ENCODE data around the gene GPS1.

Gene GPS1

DNA sequence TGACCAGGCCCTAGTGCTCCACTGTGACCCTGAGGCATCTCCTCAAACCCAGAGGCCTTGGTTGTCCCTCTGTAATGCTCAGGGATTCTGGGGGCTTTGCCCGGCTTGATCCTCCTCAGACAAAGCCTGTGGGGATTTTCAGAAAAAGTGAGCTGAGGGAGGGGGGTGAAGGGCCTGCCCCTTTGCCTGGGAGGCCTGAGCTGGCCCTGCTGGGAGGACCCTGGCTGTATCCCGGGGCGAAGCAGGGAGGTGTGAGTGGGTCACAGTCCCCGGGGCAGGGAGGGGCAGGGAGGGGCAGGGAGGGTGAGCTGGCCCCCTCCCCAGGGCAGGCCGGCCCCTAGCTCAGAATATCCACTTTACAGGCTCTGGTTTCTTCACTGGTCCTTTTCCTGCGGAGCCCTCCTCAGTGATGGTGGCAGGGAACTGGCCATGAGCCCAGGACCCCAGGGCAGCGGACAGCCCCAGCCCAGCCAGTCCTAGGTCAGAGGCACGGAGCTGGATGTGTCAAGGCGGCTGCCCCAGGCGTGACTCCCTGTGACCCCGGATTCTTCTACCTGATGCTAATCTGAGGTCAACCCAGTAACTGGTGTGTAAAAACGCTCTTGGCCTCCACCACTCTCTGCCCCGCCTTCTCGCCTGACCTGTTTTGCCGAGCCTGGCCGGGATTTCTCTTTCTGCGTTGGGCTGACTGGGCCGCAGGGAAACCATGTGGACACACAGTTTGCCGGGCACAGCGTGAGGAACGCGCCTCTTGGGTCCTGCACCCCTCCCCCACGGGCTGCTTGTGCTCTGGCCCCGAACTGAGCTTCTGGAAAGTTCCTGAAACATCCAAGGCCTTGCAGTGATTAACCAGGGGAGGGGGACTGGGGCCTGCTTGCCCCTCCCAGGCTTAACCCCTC lies 52.1 kb downstream of the GPS1 start:
- DNase-seq, result no peak
- H3K9me3 ChIP-seq (ENCODE audit: control extremely low read depth in 1 of 5, control insufficient read depth in 4 of 5, insufficient read depth in 2 of 5, low read depth in 1 of 5, low read length in 4 of 5), result no peaks in the 10 kb centered on the region
- no peak overlapping the region for H3K27ac ChIP-seq (ENCODE audit: insufficient read depth in 1 of 2, low read depth in 1 of 2, low read length in 2 of 2, poor library complexity in 1 of 2, severe bottlenecking in 2 of 2)
- H3K27me3 ChIP-seq (replicated peaks in 2 of 5; ENCODE audit: control insufficient read depth in 4 of 5, insufficient read depth in 5 of 5, low read length in 4 of 5), result no peaks in the 10 kb centered on the region
- POLR2A ChIA-PET, result no interaction called here
- H3K36me3 ChIP-seq (ENCODE audit: control insufficient read depth in 4 of 4, insufficient read depth in 4 of 4, low read length in 3 of 4), result peaks cover 0 to 17% (median 5%) of the 10 kb centered on the region in 4 experiments
- CTCF ChIA-PET, result interaction anchor here (1.7 to 3.9 kb wide), 2 partner anchors 68 to 74 kb away, joined by 4 to 14 read pairs; no protein-coding TSS in a partner anchor
- H3K4me1 ChIP-seq (ENCODE audit: control extremely low read depth in 1 of 4, control insufficient read depth in 4 of 4, insufficient read depth in 4 of 4, low read length in 3 of 4), result peaks cover 0 to 51% (median 32%) of the 10 kb centered on the region in 4 experiments
- WGBS (ENCODE audit: insufficient coverage), result 96% methylated on average over 20 of the region's 24 CpGs
- H3K4me3 ChIP-seq (ENCODE audit: control insufficient read depth in 1 of 7, extremely low read depth in 1 of 7, insufficient read depth in 4 of 7, low read depth in 2 of 7, low read length in 6 of 7), result no peak overlapping the region

DNA sequence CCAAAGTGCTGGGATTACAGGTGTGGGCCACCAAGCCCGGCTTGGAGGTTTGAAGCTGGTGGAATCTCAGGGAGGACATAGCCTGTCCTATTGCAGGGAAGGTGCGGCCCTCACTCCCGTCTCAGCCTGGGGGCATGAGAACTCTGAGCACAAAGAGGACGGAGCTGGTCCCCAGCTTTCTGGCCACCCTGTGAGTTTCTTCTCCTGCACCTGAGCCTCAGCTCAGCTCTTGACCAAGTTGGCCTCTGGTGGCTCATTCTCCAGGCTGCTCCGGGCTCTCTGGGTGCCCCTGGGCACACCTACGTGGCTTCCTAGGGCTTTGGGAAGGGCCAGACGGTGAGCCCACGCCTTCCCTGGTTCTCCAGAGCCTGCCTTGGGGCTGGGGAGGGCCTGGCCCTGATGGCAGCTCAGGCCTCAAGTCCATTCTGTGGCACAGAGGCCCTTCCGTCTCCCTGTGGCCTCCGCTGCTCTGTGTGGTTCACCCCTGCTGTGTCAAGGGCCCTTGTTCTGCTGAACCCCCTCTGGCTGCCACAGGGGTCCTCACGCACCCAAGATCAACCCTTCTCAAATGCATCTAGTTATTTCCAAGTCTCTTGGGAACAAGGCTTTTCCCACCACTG lies 53.2 kb downstream of the GPS1 start:
- no peak overlapping the region for H3K4me3 ChIP-seq (ENCODE audit: control insufficient read depth in 1 of 7, extremely low read depth in 1 of 7, insufficient read depth in 4 of 7, low read depth in 2 of 7, low read length in 6 of 7)
- H3K4me1 ChIP-seq (ENCODE audit: control extremely low read depth in 1 of 4, control insufficient read depth in 4 of 4, insufficient read depth in 4 of 4, low read length in 3 of 4), result peaks cover 0 to 40% (median 23%) of the 10 kb centered on the region in 4 experiments
- POLR2A ChIA-PET, result no interaction called here
- no peaks in the 10 kb centered on the region for H3K27me3 ChIP-seq (replicated peaks in 2 of 5; ENCODE audit: control insufficient read depth in 4 of 5, insufficient read depth in 5 of 5, low read length in 4 of 5)
- peaks cover 0 to 17% (median 5%) of the 10 kb centered on the region in 4 experiments for H3K36me3 ChIP-seq (ENCODE audit: control insufficient read depth in 4 of 4, insufficient read depth in 4 of 4, low read length in 3 of 4)
- DNase-seq, result no peak
- WGBS (ENCODE audit: insufficient coverage), result 99% methylated on average over 10 of the region's 11 CpGs
- H3K9me3 ChIP-seq (ENCODE audit: control extremely low read depth in 1 of 5, control insufficient read depth in 4 of 5, insufficient read depth in 2 of 5, low read depth in 1 of 5, low read length in 4 of 5), result no peaks in the 10 kb centered on the region
- H3K27ac ChIP-seq (ENCODE audit: insufficient read depth in 1 of 2, low read depth in 1 of 2, low read length in 2 of 2, poor library complexity in 1 of 2, severe bottlenecking in 2 of 2), result no peak overlapping the region
- CTCF ChIA-PET, result interaction anchor here (1.5 to 3.9 kb wide), 3 partner anchors 69 to 83 kb away, joined by 4 to 14 read pairs (median 4); no protein-coding TSS in a partner anchor

DNA sequence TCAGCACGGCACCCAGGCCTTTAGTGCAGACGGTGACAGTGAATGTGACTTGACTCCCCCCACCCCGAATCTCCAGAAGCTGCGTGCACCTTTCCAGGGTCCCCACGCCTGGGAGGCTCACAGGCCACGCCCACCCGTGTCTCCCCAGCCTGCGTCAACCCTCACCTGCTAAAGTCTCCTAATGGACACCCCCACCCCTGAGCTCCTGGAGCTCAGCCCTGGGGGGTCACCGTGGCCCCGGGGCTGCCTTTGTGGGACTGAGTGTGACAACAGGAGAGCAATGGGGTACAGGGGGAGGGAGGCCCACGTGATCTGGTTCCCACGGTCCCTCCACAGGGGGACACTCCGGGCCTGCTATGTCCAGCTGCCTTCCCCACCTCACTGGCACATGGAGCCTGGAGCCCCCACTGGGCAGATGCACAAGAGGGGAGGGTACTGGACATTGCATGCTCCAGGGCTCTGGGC lies 53.8 kb downstream of the GPS1 start:
- DNase-seq, result no peak
- Histone ChIP-seq H3K4me3 (ENCODE audit: control insufficient read depth in 1 of 7, extremely low read depth in 1 of 7, insufficient read depth in 4 of 7, low read depth in 2 of 7, low read length in 6 of 7) (peak overlapping the region in 4 of 7 experiments; percentile 55 to 74 (median 69)), H3K27ac (ENCODE audit: insufficient read depth in 1 of 2, low read depth in 1 of 2, low read length in 2 of 2, poor library complexity in 1 of 2, severe bottlenecking in 2 of 2) (peak overlapping the region in 1 of 2 experiments; percentile 60), H3K9me3 (ENCODE audit: control extremely low read depth in 1 of 5, control insufficient read depth in 4 of 5, insufficient read depth in 2 of 5, low read depth in 1 of 5, low read length in 4 of 5) (no peaks in the 10 kb centered on the region), H3K4me1 (ENCODE audit: control extremely low read depth in 1 of 4, control insufficient read depth in 4 of 4, insufficient read depth in 4 of 4, low read length in 3 of 4) (peaks cover 0 to 34% (median 23%) of the 10 kb centered on the region in 4 experiments), H3K36me3 (ENCODE audit: control insufficient read depth in 4 of 4, insufficient read depth in 4 of 4, low read length in 3 of 4) (peaks cover 0 to 14% (median 4%) of the 10 kb centered on the region in 4 experiments), H3K27me3 (replicated peaks in 2 of 5; ENCODE audit: control insufficient read depth in 4 of 5, insufficient read depth in 5 of 5, low read length in 4 of 5) (no peaks in the 10 kb centered on the region)
- POLR2A ChIA-PET, result no interaction called here
- CTCF ChIA-PET, result interaction anchor here (0.6 to 3.9 kb wide), 7 partner anchors 16 to 84 kb away, joined by 3 to 14 read pairs (median 4); partner anchors contain the start of gene DCXR
- 94% methylated on average over 9 of the region's 13 CpGs for WGBS (ENCODE audit: insufficient coverage)

DNA sequence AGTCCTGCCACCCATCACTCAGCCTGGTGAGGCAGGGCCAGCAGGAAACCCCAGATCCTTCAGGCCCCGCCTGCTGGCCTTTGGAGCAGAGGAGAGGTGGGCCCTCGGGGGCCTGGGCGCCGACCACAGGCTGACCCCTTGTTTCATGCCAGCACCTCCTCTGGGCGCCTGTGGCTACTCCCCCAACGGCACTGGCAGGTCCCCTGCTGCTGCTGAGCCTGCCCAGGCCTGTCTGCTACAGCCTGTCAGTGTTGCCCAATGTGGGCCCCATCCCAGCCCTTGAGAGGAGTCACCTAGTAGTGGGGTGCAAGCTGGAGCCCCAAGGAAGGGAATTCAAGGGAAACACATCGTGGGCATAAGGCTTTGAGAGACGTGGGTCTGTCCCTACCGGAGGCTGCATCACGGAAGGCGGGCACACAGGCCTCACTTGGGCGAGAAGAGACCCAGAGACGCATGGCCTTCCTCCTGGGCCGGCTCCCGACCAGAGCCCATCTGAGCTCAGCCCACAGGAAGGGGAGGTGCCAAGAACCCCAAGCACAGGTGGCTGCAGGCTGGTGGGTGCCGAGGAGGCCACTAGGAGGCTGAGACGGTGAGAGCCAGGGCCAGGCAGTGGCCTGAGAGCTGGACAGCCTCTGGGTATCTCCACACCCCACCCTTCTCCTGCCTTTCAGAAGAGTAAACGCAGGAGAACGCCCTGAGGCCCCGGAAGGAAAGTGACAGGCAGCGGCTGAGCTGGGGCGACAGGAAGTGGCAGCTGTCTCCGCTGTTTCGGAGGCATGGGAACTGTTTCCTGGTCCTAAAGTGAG lies 54.4 kb downstream of the GPS1 start:
- H3K4me1 ChIP-seq (ENCODE audit: control extremely low read depth in 1 of 4, control insufficient read depth in 4 of 4, insufficient read depth in 4 of 4, low read length in 3 of 4), result peaks cover 0 to 31% (median 23%) of the 10 kb centered on the region in 4 experiments
- no peaks in the 10 kb centered on the region for H3K9me3 ChIP-seq (ENCODE audit: control extremely low read depth in 1 of 5, control insufficient read depth in 4 of 5, insufficient read depth in 2 of 5, low read depth in 1 of 5, low read length in 4 of 5)
- peak overlapping the region; percentile 25 to 60 for H3K27ac ChIP-seq (ENCODE audit: insufficient read depth in 1 of 2, low read depth in 1 of 2, low read length in 2 of 2, poor library complexity in 1 of 2, severe bottlenecking in 2 of 2)
- ChIA-PET POLR2A (no interaction called here), CTCF (interaction anchor here (0.6 to 3.9 kb wide), 13 partner anchors 8 to 84 kb away, joined by 3 to 14 read pairs (median 4); partner anchors contain the start of genes DCXR, DUS1L and FASN)
- H3K36me3 ChIP-seq (ENCODE audit: control insufficient read depth in 4 of 4, insufficient read depth in 4 of 4, low read length in 3 of 4), result peaks cover 0 to 13% (median 4%) of the 10 kb centered on the region in 4 experiments
- WGBS (ENCODE audit: insufficient coverage), result 15% methylated on average over 24 of the region's 24 CpGs
- H3K4me3 ChIP-seq (ENCODE audit: control insufficient read depth in 1 of 7, extremely low read depth in 1 of 7, insufficient read depth in 4 of 7, low read depth in 2 of 7, low read length in 6 of 7), result peak overlapping the region; percentile 33 to 74 (median 55)
- peak; percentile 55 to 76 (median 71) for DNase-seq
- H3K27me3 ChIP-seq (replicated peaks in 2 of 5; ENCODE audit: control insufficient read depth in 4 of 5, insufficient read depth in 5 of 5, low read length in 4 of 5), result no peaks in the 10 kb centered on the region

DNA sequence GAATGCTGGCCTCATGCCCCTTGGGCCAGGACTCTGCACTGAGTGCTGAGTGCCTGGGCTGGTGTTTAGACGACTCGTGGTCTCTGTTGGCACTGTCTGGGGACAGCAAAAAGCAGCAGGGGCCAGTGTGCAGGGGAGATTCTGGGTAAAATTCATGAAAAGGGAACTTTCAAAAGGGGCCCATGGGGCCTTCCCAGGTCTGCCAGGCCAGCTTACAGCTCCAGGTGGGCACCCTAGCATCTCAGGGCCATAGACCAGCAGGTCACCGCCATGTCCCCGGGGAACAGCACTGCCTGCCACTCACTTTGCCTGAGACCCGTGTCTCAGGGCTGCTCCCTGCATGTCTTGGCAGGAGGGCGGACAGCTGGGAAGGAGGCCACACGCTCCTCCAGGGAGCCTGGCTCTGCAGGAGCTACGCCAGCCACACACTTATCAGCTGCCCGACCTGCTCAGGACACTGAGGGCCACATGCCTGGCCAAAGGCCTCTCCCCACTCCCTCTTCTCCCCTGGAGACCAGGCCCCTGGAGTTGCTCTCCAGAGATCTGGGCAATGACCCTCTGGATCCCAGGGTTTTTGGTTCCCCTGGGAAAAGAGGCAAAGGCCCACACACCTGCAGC lies 55.1 kb downstream of the GPS1 start:
- ChIA-PET POLR2A (no interaction called here), CTCF (interaction anchor here (0.7 to 3.9 kb wide), 13 partner anchors 8 to 85 kb away, joined by 3 to 14 read pairs (median 3); partner anchors contain the start of genes DCXR, DUS1L and FASN)
- no peaks in the 10 kb centered on the region for H3K27me3 ChIP-seq (replicated peaks in 2 of 5; ENCODE audit: control insufficient read depth in 4 of 5, insufficient read depth in 5 of 5, low read length in 4 of 5)
- no peaks in the 10 kb centered on the region for H3K9me3 ChIP-seq (ENCODE audit: control extremely low read depth in 1 of 5, control insufficient read depth in 4 of 5, insufficient read depth in 2 of 5, low read depth in 1 of 5, low read length in 4 of 5)
- 60% methylated on average over 8 of the region's 9 CpGs for WGBS (ENCODE audit: insufficient coverage)
- H3K4me1 ChIP-seq (ENCODE audit: control extremely low read depth in 1 of 4, control insufficient read depth in 4 of 4, insufficient read depth in 4 of 4, low read length in 3 of 4), result peaks cover 0 to 30% (median 23%) of the 10 kb centered on the region in 4 experiments
- DNase-seq, result peak in 1 of 3 donors; percentile 12
- H3K27ac ChIP-seq (ENCODE audit: insufficient read depth in 1 of 2, low read depth in 1 of 2, low read length in 2 of 2, poor library complexity in 1 of 2, severe bottlenecking in 2 of 2), result peak overlapping the region; percentile 25 to 60
- H3K4me3 ChIP-seq (ENCODE audit: control insufficient read depth in 1 of 7, extremely low read depth in 1 of 7, insufficient read depth in 4 of 7, low read depth in 2 of 7, low read length in 6 of 7), result peak overlapping the region; percentile 33 to 74 (median 55)
- H3K36me3 ChIP-seq (ENCODE audit: control insufficient read depth in 4 of 4, insufficient read depth in 4 of 4, low read length in 3 of 4), result peaks cover 0 to 8% (median under 1%) of the 10 kb centered on the region in 4 experiments
